SK-N-SH (cell line): Measurements from ENCODE around the gene RSPH4A. TPM values are rescaled to one million over a fixed set of nuclear protein-coding genes. Genes with fewer than 3 reads are reported as not detected.

Source experiments
- CTCF ChIA-PET: fragments of 300-600, 350-600 bp; formaldehyde crosslinking; extraction: SDS; loops from one replicate; lab custom pipeline; 2021; lab: Yijun Ruan, JAX
- POLR2A ChIA-PET: fragments of 350-600 bp; sonication (Branson Sonifier 250); formaldehyde crosslinking; extraction: SDS; loops from one replicate; lab custom pipeline; 2020; ENCODE audit warnings: antibody characterized with exemption, inconsistent platforms; lab: Yijun Ruan, JAX
- DNase-seq: peaks from one replicate; pipeline ENCODE4 v3.0.0; 2012
- H2AFZ ChIP-seq: fragments of 200-600 bp; sonication (generic); 2 replicates; pipeline ENCODE4 v1.8.1; 2016; ENCODE audit warnings: antibody characterized with exemption, mild to moderate bottlenecking, low read depth
- H3F3A ChIP-seq: fragments of 200-600 bp; sonication (generic); replicated peaks from 2 replicates; pipeline ENCODE3; 2016; ENCODE audit warnings: antibody characterized with exemption, mild to moderate bottlenecking; ENCODE audit not compliant: insufficient read depth
- H3K27ac ChIP-seq, 2 experiments: fragments of 200-500 bp in 1 of 2; fragments of 200-600 bp in 1 of 2; sonication (Bioruptor generic) in 1 of 2; sonication (generic), shearing (Covaris generic) in 1 of 2; 2 replicates each; pipeline versions ENCODE4 v1.5.1 to v1.6.1; 2014 to 2016; ENCODE audit warnings: low read depth in 2 of 2, inconsistent platforms in 1 of 2, low read length in 1 of 2, mild to moderate bottlenecking in 1 of 2, mixed read lengths in 1 of 2
- H3K27me3 ChIP-seq: fragments of 200-600 bp; sonication (generic), shearing (Covaris generic); 2 replicates; pipeline ENCODE4 v1.6.1; 2016; ENCODE audit warnings: mixed run types; ENCODE audit not compliant: insufficient read depth
- H3K36me3 ChIP-seq, 2 experiments: fragments of 200-500 bp in 1 of 2; fragments of 200-600 bp in 1 of 2; sonication (Bioruptor generic) in 1 of 2; sonication (generic) in 1 of 2; replicated peaks in 1 of 2; 2 replicates each; pipeline versions ENCODE3 to v1.5.1; 2014 to 2016; ENCODE audit warnings: low read length in 1 of 2, mild to moderate bottlenecking in 1 of 2; ENCODE audit not compliant: insufficient read depth in 2 of 2, control insufficient read depth in 1 of 2
- H3K4me1 ChIP-seq, 2 experiments: fragments of 200-500 bp in 1 of 2; fragments of 200-600 bp in 1 of 2; sonication (Bioruptor generic) in 1 of 2; sonication (generic), shearing (Covaris generic) in 1 of 2; 2 replicates each; pipeline versions ENCODE4 v1.5.1 to v1.6.1; 2014 to 2016; ENCODE audit warnings: low read depth in 1 of 2, low read length in 1 of 2, mixed run types in 1 of 2; ENCODE audit not compliant: insufficient read depth in 2 of 2, control insufficient read depth in 1 of 2
- H3K4me2 ChIP-seq: fragments of 200-600 bp; sonication (generic), shearing (Covaris generic); 2 replicates; pipeline ENCODE4 v1.6.1; 2017; ENCODE audit warnings: mixed run types
- H3K4me3 ChIP-seq, 2 experiments: fragments of 200-500 bp in 1 of 2; fragments of 200-600 bp in 1 of 2; sonication (Bioruptor generic) in 1 of 2; sonication (generic), shearing (Covaris generic) in 1 of 2; 2 replicates each; pipeline versions ENCODE4 v1.5.1 to v1.8.1; 2014 to 2016; ENCODE audit warnings: low read depth in 2 of 2, inconsistent platforms in 1 of 2, low read length in 1 of 2, mild to moderate bottlenecking in 1 of 2, mixed read lengths in 1 of 2, moderate library complexity in 1 of 2
- H3K79me2 ChIP-seq: fragments of 200-600 bp; sonication (generic); 2 replicates; pipeline ENCODE4 v1.8.1; 2017; ENCODE audit warnings: mild to moderate bottlenecking; ENCODE audit not compliant: insufficient read depth
- H3K9ac ChIP-seq: fragments of 200-600 bp; sonication (generic); 2 replicates; pipeline ENCODE4 v1.6.1; 2017; ENCODE audit warnings: mixed run types
- H3K9me2 ChIP-seq: fragments of 200-600 bp; sonication (generic); 2 replicates; pipeline ENCODE4 v1.6.1; 2017; ENCODE audit warnings: mixed run types
- H3K9me3 ChIP-seq: fragments of 200-600 bp; sonication (generic); 2 replicates; pipeline ENCODE4 v1.6.1; 2017; ENCODE audit warnings: mixed run types, mild to moderate bottlenecking, moderate library complexity
- H4K20me1 ChIP-seq: fragments of 200-600 bp; sonication (generic); 2 replicates; pipeline ENCODE4 v1.6.1; 2017; ENCODE audit warnings: mild to moderate bottlenecking, mixed run types; ENCODE audit not compliant: insufficient read depth
- ELF1 ChIP-seq: IDR thresholded peaks from 2 replicates; pipeline ENCODE4 v1.4.0; 2012
- EP300 ChIP-seq, 2 experiments: IDR thresholded peaks; 2 replicates each; pipeline versions ENCODE4 v1.4.0 to v1.6.1; 2012; ENCODE audit warnings: borderline replicate concordance in 1 of 2, low read depth in 1 of 2, low read length in 1 of 2
- EZH2phosphoT487 ChIP-seq: fragments of 200-600 bp; sonication (generic); IDR thresholded peaks from 2 replicates; pipeline ENCODE4 v1.6.1; 2017; ENCODE audit warnings: low read depth, mixed run types, mild to moderate bottlenecking, antibody characterized with exemption, moderate library complexity, borderline replicate concordance
- FOXJ3 ChIP-seq: sonication (generic); formaldehyde crosslinking; IDR thresholded peaks from 2 replicates; pipeline ENCODE4 v1.5.1; 2020; ENCODE audit warnings: mild to moderate bottlenecking, missing genetic modification reagents
- JUND ChIP-seq: IDR thresholded peaks from 2 replicates; pipeline ENCODE4 v1.4.0; 2012
- MEF2A ChIP-seq: IDR thresholded peaks from 2 replicates; pipeline ENCODE4 v1.4.0; 2012; ENCODE audit warnings: low read depth, borderline replicate concordance
- MXI1 ChIP-seq: IDR thresholded peaks from 2 replicates; pipeline ENCODE4 v1.6.1; 2012; ENCODE audit warnings: mild to moderate bottlenecking, low read depth, low read length, improper control_type of control experiment
- NRF1 ChIP-seq: IDR thresholded peaks from 2 replicates; pipeline ENCODE4 v1.6.1; 2012; ENCODE audit warnings: low read depth, mild to moderate bottlenecking, low read length
- RAD21 ChIP-seq: IDR thresholded peaks from 2 replicates; pipeline ENCODE4 v1.6.1; 2012; ENCODE audit warnings: mild to moderate bottlenecking, low read length
- RFX5 ChIP-seq: IDR thresholded peaks from 2 replicates; pipeline ENCODE4 v1.6.1; 2012; ENCODE audit warnings: mild to moderate bottlenecking, improper control_type of control experiment, low read length
- SIN3A ChIP-seq: IDR thresholded peaks from 2 replicates; pipeline ENCODE4 v1.6.1; 2012; ENCODE audit warnings: low read depth, mild to moderate bottlenecking, low read length, moderate library complexity, borderline replicate concordance
- SMC3 ChIP-seq: IDR thresholded peaks from 2 replicates; pipeline ENCODE4 v1.6.1; 2012; ENCODE audit warnings: low read depth, low read length, improper control_type of control experiment
- TCF12 ChIP-seq: IDR thresholded peaks from 2 replicates; pipeline ENCODE4 v1.4.0; 2012
- TEAD4 ChIP-seq: IDR thresholded peaks from 2 replicates; pipeline ENCODE4 v1.4.0; 2012; ENCODE audit warnings: mild to moderate bottlenecking, borderline replicate concordance; ENCODE audit not compliant: insufficient read depth
- polyA plus RNA-seq, 3 experiments: library from polyadenylated mRNA; depleted of rRNA; stranded (reverse); fragments of >200 nt; gene quantifications; 2 replicates each; pipeline ENCODE4 v1.2.3, GENCODE V29; 2012
- TF ChIP-seq, protein P1 (sequence below): IDR thresholded peaks from 2 replicates; pipeline ENCODE4 v1.4.0; 2012; ENCODE audit warnings: low read depth, borderline replicate concordance
- TF ChIP-seq, protein P2 (sequence below): IDR thresholded peaks from 2 replicates; pipeline ENCODE4 v1.4.0; 2012; ENCODE audit warnings: low read depth, borderline replicate concordance
- TF ChIP-seq, protein P3 (sequence below): fragments of 200-600 bp; sonication (generic); IDR thresholded peaks from 2 replicates; pipeline ENCODE4 v1.6.1; 2017; ENCODE audit warnings: antibody characterized with exemption, mild to moderate bottlenecking, moderate library complexity

The RSPH4A gene
- polyA plus RNA-seq, 1 of the 3 experiments (the other 2 are of a cell fraction) = 0.30 TPM

DNA sequence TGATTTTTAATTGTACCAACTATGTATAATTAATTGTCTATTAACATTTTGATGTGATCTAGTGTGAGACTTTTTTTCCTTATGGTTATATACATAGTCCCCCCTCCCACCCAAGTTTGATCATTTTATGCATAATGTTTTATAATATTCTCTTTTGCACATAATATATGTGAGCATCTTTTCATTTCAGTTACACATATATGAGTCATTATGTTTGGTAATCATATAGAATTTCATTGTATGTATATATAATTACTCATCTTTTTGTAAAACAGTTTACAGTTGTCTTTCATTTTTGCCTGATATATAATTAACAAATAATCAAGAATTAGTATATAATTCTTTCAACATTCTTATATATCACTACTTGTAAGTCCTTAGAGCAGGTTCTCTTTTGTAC, 30.0 kb upstream of the RSPH4A start:
- TF ChIP-seq NRF1 (no peak), TCF12 (no peak), JUND (no peak), TEAD4 (no peak), RAD21 (no peak), ELF1 (no peak), SIN3A (no peak), EP300 (IDR thresholded peaks at IDR 0.05; ENCODE audit: borderline replicate concordance in 1 of 2, low read depth in 1 of 2, low read length in 1 of 2) (no peak), FOXJ3 (CRISPR knock-in tag) (no peak), EZH2phosphoT487 (no peak), SMC3 (no peak), MEF2A (no peak), MXI1 (no peak), RFX5 (no peak)
- TF ChIP-seq, protein P1, sequence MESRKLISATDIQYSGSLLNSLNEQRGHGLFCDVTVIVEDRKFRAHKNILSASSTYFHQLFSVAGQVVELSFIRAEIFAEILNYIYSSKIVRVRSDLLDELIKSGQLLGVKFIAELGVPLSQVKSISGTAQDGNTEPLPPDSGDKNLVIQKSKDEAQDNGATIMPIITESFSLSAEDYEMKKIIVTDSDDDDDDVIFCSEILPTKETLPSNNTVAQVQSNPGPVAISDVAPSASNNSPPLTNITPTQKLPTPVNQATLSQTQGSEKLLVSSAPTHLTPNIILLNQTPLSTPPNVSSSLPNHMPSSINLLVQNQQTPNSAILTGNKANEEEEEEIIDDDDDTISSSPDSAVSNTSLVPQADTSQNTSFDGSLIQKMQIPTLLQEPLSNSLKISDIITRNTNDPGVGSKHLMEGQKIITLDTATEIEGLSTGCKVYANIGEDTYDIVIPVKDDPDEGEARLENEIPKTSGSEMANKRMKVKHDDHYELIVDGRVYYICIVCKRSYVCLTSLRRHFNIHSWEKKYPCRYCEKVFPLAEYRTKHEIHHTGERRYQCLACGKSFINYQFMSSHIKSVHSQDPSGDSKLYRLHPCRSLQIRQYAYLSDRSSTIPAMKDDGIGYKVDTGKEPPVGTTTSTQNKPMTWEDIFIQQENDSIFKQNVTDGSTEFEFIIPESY = no peak
- TF ChIP-seq, protein P2, sequence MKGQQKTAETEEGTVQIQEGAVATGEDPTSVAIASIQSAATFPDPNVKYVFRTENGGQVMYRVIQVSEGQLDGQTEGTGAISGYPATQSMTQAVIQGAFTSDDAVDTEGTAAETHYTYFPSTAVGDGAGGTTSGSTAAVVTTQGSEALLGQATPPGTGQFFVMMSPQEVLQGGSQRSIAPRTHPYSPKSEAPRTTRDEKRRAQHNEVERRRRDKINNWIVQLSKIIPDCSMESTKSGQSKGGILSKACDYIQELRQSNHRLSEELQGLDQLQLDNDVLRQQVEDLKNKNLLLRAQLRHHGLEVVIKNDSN = no peak
- TF ChIP-seq, protein P3, sequence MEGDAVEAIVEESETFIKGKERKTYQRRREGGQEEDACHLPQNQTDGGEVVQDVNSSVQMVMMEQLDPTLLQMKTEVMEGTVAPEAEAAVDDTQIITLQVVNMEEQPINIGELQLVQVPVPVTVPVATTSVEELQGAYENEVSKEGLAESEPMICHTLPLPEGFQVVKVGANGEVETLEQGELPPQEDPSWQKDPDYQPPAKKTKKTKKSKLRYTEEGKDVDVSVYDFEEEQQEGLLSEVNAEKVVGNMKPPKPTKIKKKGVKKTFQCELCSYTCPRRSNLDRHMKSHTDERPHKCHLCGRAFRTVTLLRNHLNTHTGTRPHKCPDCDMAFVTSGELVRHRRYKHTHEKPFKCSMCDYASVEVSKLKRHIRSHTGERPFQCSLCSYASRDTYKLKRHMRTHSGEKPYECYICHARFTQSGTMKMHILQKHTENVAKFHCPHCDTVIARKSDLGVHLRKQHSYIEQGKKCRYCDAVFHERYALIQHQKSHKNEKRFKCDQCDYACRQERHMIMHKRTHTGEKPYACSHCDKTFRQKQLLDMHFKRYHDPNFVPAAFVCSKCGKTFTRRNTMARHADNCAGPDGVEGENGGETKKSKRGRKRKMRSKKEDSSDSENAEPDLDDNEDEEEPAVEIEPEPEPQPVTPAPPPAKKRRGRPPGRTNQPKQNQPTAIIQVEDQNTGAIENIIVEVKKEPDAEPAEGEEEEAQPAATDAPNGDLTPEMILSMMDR = no peak
- TF ChIP-seq, all 33 proteins: peak for 0
- Histone ChIP-seq H3K27me3 (no peaks in the 10 kb centered on the region), H2AFZ (no peak overlapping the region), H3K36me3 (peaks cover 75 to 86% of the 10 kb centered on the region in 2 experiments), H3K9ac (no peak overlapping the region), H3K4me1 (no peaks in the 10 kb centered on the region), H3K27ac (no peak overlapping the region), H3K9me3 (no peaks in the 10 kb centered on the region), H3K4me2 (no peak overlapping the region), H3K9me2 (no peaks in the 10 kb centered on the region), H3K4me3 (no peak overlapping the region), H3F3A (peaks cover 3% of the 10 kb centered on the region), H3K79me2 (peaks cover 13% of the 10 kb centered on the region; the same call in 1 of the 2 replicates), H4K20me1 (no peaks in the 10 kb centered on the region)
- POLR2A ChIA-PET = no interaction called here
- no peak for DNase-seq
- CTCF ChIA-PET = no interaction called here
